K562 (cell line): Measurements from ENCODE around the gene GFRA4. TPM values are rescaled to one million over a fixed set of nuclear protein-coding genes. Genes with fewer than 3 reads are reported as not detected.

Experiments used
- ATAC-seq: fragments of 200-7000 bp; cut with Tn5 transposase; 3 replicates; pipeline ENCODE4 v1.9.1; 2020; ENCODE audit warnings: moderate library complexity
- BruUV-seq: library from RNA; stranded (reverse); fragments of 400-500 nt; replicated peaks from 2 replicates; lab custom pipeline; 2021; lab: Mats Ljungman, UMichigan
- CTCF ChIA-PET: fragments of 300-600 bp; formaldehyde crosslinking; extraction: SDS; loops from one replicate; lab custom pipeline; 2021; ENCODE audit warnings: low intra/inter-chr PET ratio; lab: Yijun Ruan, JAX
- POLR2A ChIA-PET: fragments of 300-600, 350-650 bp; sonication (Branson Sonifier 250); formaldehyde crosslinking; extraction: SDS; loops from one replicate; lab custom pipeline; 2021; ENCODE audit warnings: antibody characterized with exemption, inconsistent platforms; lab: Yijun Ruan, JAX
- DNase-seq, 4 experiments: peaks; one replicate each; pipeline versions ENCODE4 v3.0.0 to v3.0.0-alpha.2; 2011 to 2018; ENCODE audit warnings: low spot score in 3 of 4, mixed read lengths in 3 of 4; ENCODE audit errors: extremely low read depth in 1 of 4
- FAIRE-seq: peaks from 2 replicates; lab custom pipeline; 2011; peaks lifted over from hg19 to GRCh38; lab: Jason Lieb, UNC
- H2AFZ ChIP-seq: 2 replicates; pipeline ENCODE4 v1.6.0; 2011; ENCODE audit warnings: low read depth, low read length, control low read depth, inconsistent platforms
- H3K27ac ChIP-seq: fragments of 200-600 bp; 3 replicates; pipeline ENCODE4 v1.8.0; 2011; ENCODE audit warnings: low read depth, mild to moderate bottlenecking, control low read depth, inconsistent platforms, low read length, moderate library complexity, mixed read lengths; ENCODE audit errors: extremely low read depth
- H3K27me3 ChIP-seq, 2 experiments: fragments of 300-600 bp in 1 of 2; 2 replicates in 1 of 2; 3 replicates in 1 of 2; pipeline versions ENCODE4 v1.6.0 to v1.8.0; 2011; ENCODE audit warnings: inconsistent platforms in 2 of 2, low read length in 2 of 2, mild to moderate bottlenecking in 1 of 2, mixed read lengths in 1 of 2, moderate library complexity in 1 of 2; ENCODE audit not compliant: control insufficient read depth in 2 of 2, insufficient read depth in 2 of 2
- H3K36me3 ChIP-seq: fragments of 300-600 bp; 3 replicates; pipeline ENCODE4 v1.8.0; 2011; ENCODE audit warnings: mild to moderate bottlenecking, low read length, inconsistent platforms; ENCODE audit not compliant: control insufficient read depth, insufficient read depth
- H3K4me1 ChIP-seq, 2 experiments: fragments of 200-600 bp in 1 of 2; replicated peaks in 1 of 2; 2 replicates in 1 of 2; 3 replicates in 1 of 2; pipeline versions ENCODE4 v1.5.1 to v1.8.0; 2011; ENCODE audit warnings: inconsistent platforms in 2 of 2, low read length in 2 of 2, mild to moderate bottlenecking in 1 of 2, mixed read lengths in 1 of 2, moderate library complexity in 1 of 2; ENCODE audit not compliant: control insufficient read depth in 2 of 2, insufficient read depth in 2 of 2
- H3K4me2 ChIP-seq: 2 replicates; pipeline ENCODE4 v1.6.1; 2011; ENCODE audit warnings: low read length, control low read depth, inconsistent platforms, mixed read lengths; ENCODE audit not compliant: insufficient read depth
- H3K4me3 ChIP-seq: fragments of 200-600 bp; sonication (generic), shearing (Covaris generic); 2 replicates; pipeline ENCODE4 v1.5.1; 2016; ENCODE audit warnings: control low read depth, inconsistent platforms
- H3K79me2 ChIP-seq: fragments of 200-600 bp; 3 replicates; pipeline ENCODE4 v1.8.0; 2011; ENCODE audit warnings: low read length, inconsistent platforms; ENCODE audit not compliant: control insufficient read depth, insufficient read depth
- H3K9ac ChIP-seq, 2 experiments: 2 replicates each; pipeline versions ENCODE4 v1.6.0 to v1.6.1; 2011; ENCODE audit warnings: low read depth in 2 of 2, low read length in 2 of 2, control low read depth in 1 of 2, inconsistent platforms in 1 of 2, mild to moderate bottlenecking in 1 of 2, mixed read lengths in 1 of 2; ENCODE audit not compliant: insufficient read depth in 1 of 2
- H3K9me1 ChIP-seq: one replicate; pipeline ENCODE4 v1.6.0; 2011; ENCODE audit warnings: inconsistent platforms, mild to moderate bottlenecking, low read length, moderate library complexity; ENCODE audit not compliant: control insufficient read depth, insufficient read depth
- H3K9me3 ChIP-seq: replicated peaks from 2 replicates; pipeline ENCODE4 v1.5.1; 2011; ENCODE audit warnings: low read depth, low read length, inconsistent platforms; ENCODE audit not compliant: control insufficient read depth, insufficient read depth
- H4K20me1 ChIP-seq: replicated peaks from 2 replicates; pipeline ENCODE4 v1.6.1; 2011; ENCODE audit warnings: low read length, inconsistent platforms, mixed read lengths; ENCODE audit not compliant: control insufficient read depth, insufficient read depth
- HDGF ChIP-seq: fragments of 450-650 bp; IDR thresholded peaks from 2 replicates; pipeline ENCODE4 v1.6.1; 2016
- MYC ChIP-seq, 2 experiments: fragments of 250-450 bp in 1 of 2; sonication (Bioruptor Pico) in 1 of 2; IDR thresholded peaks; 2 replicates each; pipeline versions ENCODE4 v1.5.1 to v1.6.1; 2012 to 2021; ENCODE audit warnings: low read depth in 2 of 2, borderline replicate concordance in 1 of 2, improper control_type of control experiment in 1 of 2, low read length in 1 of 2, mild to moderate bottlenecking in 1 of 2, moderate library complexity in 1 of 2
- SIN3B ChIP-seq: fragments of 450-650 bp; IDR thresholded peaks from 2 replicates; pipeline ENCODE4 v1.6.1; 2017; ENCODE audit warnings: low read depth, mild to moderate bottlenecking, moderate library complexity
- TAF15 ChIP-seq: fragments of 200-400 bp; formaldehyde crosslinking; IDR thresholded peaks from 2 replicates; pipeline ENCODE4 v1.6.1; 2017; ENCODE audit warnings: mild to moderate bottlenecking, low read depth, low read length, moderate library complexity
- U2AF1 ChIP-seq: fragments of 200-400 bp; formaldehyde crosslinking; optimal IDR thresholded peaks from 2 replicates; pipeline ENCODE3; 2017; ENCODE audit warnings: mild to moderate bottlenecking, low read depth, low read length, moderate library complexity
- XRCC4 ChIP-seq: IDR thresholded peaks from one replicate; pipeline ENCODE4 v1.6.1; 2011; ENCODE audit not compliant: insufficient read depth, insufficient read length; ENCODE audit errors: extremely low read depth
- ZBTB5 ChIP-seq: fragments of 450-650 bp; IDR thresholded peaks from 2 replicates; pipeline ENCODE4 v1.6.1; 2017; ENCODE audit warnings: antibody characterized with exemption
- ZNF311 ChIP-seq: fragments of 250-450 bp; sonication (Bioruptor Pico); IDR thresholded peaks from 2 replicates; pipeline ENCODE4 v1.4.0; 2020; ENCODE audit warnings: mild to moderate bottlenecking, moderate library complexity
- ZNF444 ChIP-seq: fragments of 250-450 bp; sonication (Bioruptor Pico); IDR thresholded peaks from 2 replicates; pipeline ENCODE4 v1.4.0; 2020; ENCODE audit warnings: mild to moderate bottlenecking, moderate library complexity
- ZNF644 ChIP-seq: fragments of 200-800 bp; sonication (Bioruptor generic); IDR thresholded peaks from 2 replicates; pipeline ENCODE4 v1.6.1; 2016; ENCODE audit warnings: low read depth, missing genetic modification characterization, missing compliant biosample characterization
- ZNF830 ChIP-seq: fragments of 250-450 bp; sonication (Bioruptor Pico); IDR thresholded peaks from 2 replicates; pipeline ENCODE4 v1.5.0; 2021; ENCODE audit warnings: mild to moderate bottlenecking
- WGBS: fragments of 100-300 bp; shearing (Covaris generic); methylation state at CpG from one replicate; pipeline ENCODE4 v1.1.6; 2016; ENCODE audit warnings: low coverage, mixed read lengths; ENCODE audit not compliant: insufficient coverage; ENCODE audit errors: missing lambda C conversion rate; 5-methylcytosine and 5-hydroxymethylcytosine counted together
- in situ Hi-C: fragments of 300-500 bp; cut with MboI; formaldehyde crosslinking; loops from 4 replicates; pipeline ENCODE4 v1.15.0; 2018; ENCODE audit warnings: inconsistent platforms, mixed read lengths
- intact Hi-C: fragments of 100-400 bp; cut with micrococcal nuclease; formaldehyde crosslinking; loops from 2 replicates; pipeline ENCODE4 v1.14.2; 2022
- polyA plus RNA-seq, 8 experiments: library from polyadenylated mRNA; depleted of rRNA in 4 of 8; stranded (reverse) in 5 of 8; unstranded in 3 of 8; fragments of >200 nt; fragmentation: Nextera tagmentation in 2 of 8; fragmentation: Illumina TruSeq in 1 of 8; extraction: Ambion mirVana in 2 of 8; extraction: Trizol in 1 of 8; gene quantifications; 2 replicates each; pipeline versions ENCODE4 v1.2.1 to v1.2.3, GENCODE V29; 2011 to 2014; ENCODE audit warnings: inconsistent platforms in 1 of 8, missing spikeins in 1 of 8
- total RNA-seq, 7 experiments: library from RNA; depleted of rRNA in 6 of 7; stranded (reverse); fragments of >200 nt in 6 of 7; fragmentation: Illumina TruSeq in 2 of 7; extraction: Trizol in 2 of 7; gene quantifications; 2 replicates each; pipeline versions ENCODE4 v1.2.1 to v1.2.3, GENCODE V29; 2011 to 2021; ENCODE audit warnings: low replicate concordance in 1 of 7

The GFRA4 gene
- total and polyA plus RNA-seq, 9 of the 15 experiments (the other 6 are each of a cell fraction or from before 2014, with no cell fraction given): not detected

- Histone ChIP-seq H3K9me1 (no peaks in the 10 kb centered on the region), H3K4me2 (no peak overlapping the region), H3K79me2 (no peaks in the 10 kb centered on the region), H3K36me3 (no peaks in the 10 kb centered on the region), H3K4me1 (no peaks in the 10 kb centered on the region)
- POLR2A ChIA-PET: no interaction called here
- 19% methylated on average over 2 of the region's 2 CpGs for WGBS
- TF ChIP-seq SIN3B: no peak
- no peak for TF ChIP-seq TAF15
- no peak for TF ChIP-seq U2AF1
- no peak for TF ChIP-seq HDGF
- TF ChIP-seq XRCC4: no peak
- no peak for TF ChIP-seq ZNF830 (CRISPR knock-in tag)
- no peak for TF ChIP-seq ZNF444
- TF ChIP-seq MYC (IDR thresholded peaks at IDR 0.05; ENCODE audit: low read depth, low read length): no peak
- TF ChIP-seq MYC (CRISPR knock-in tag; IDR thresholded peaks at IDR 0.05; ENCODE audit: borderline replicate concordance, low read depth): no peak
- TF ChIP-seq ZNF311 (CRISPR knock-in tag): no peak
- TF ChIP-seq ZNF644 (tag): no peak
- TF ChIP-seq ZBTB5: no peak
- TF ChIP-seq, all 486 proteins: peak for 0
- FAIRE-seq: no peak
- intact Hi-C loops (loop anchor here (10.0 kb wide), 1 partner anchor 65 kb away; no protein-coding TSS in a partner anchor), in situ Hi-C loops (no loop called here)
- Histone ChIP-seq H3K27ac (no peak overlapping the region), H4K20me1 (no peaks in the 10 kb centered on the region), H3K4me3 (no peak overlapping the region), H2AFZ (no peak overlapping the region), H3K27me3 (no peaks in the 10 kb centered on the region), H3K9ac (no peak overlapping the region), H3K9me3 (no peaks in the 10 kb centered on the region)
- ATAC-seq: no peak
- BruUV-seq: no TSS peak
- CTCF ChIA-PET: no interaction called here
- DNase-seq: no peak
Observed at GRCh38 chr20:3629893-3630292, 33.3 kb downstream of the GFRA4 start.
